Brain microvascular endothelial cell (primary cell): ENCODE results near the gene PTOV1.

Source experiments
- DNase-seq: peaks from one replicate; pipeline ENCODE4 v3.0.0-alpha.2; 2020
- H3K27ac ChIP-seq: fragments of 250-450 bp; sonication (Bioruptor Pico); 2 replicates; pipeline ENCODE4 v1.5.1; 2020; ENCODE audit warnings: mild to moderate bottlenecking, moderate library complexity
- H3K27me3 ChIP-seq: fragments of 250-450 bp; sonication (Bioruptor Pico); replicated peaks from 2 replicates; pipeline ENCODE4 v1.5.1; 2020; ENCODE audit warnings: mild to moderate bottlenecking
- H3K36me3 ChIP-seq: fragments of 250-450 bp; sonication (Bioruptor Pico); replicated peaks from 2 replicates; pipeline ENCODE4 v1.5.1; 2020; ENCODE audit warnings: mild to moderate bottlenecking
- H3K4me3 ChIP-seq: 2 replicates; pipeline ENCODE4 v1.5.1; 2011; ENCODE audit warnings: low read depth, mild to moderate bottlenecking, control low read depth, low read length, moderate library complexity
- in situ Hi-C: cut with HindIII; loops from 2 replicates; pipeline ENCODE4 v1.10.0; 2017; ENCODE audit warnings: low sequenced_read_pairs, low pct_ligation_motif_present
- TF ChIP-seq, protein P1 (sequence below): IDR thresholded peaks from 2 replicates; pipeline ENCODE4 v1.5.1; 2011; ENCODE audit warnings: low read depth, mild to moderate bottlenecking, moderate library complexity, low read length, control low read depth, inconsistent platforms; ENCODE audit errors: missing control alignments

The PTOV1 gene

DNA sequence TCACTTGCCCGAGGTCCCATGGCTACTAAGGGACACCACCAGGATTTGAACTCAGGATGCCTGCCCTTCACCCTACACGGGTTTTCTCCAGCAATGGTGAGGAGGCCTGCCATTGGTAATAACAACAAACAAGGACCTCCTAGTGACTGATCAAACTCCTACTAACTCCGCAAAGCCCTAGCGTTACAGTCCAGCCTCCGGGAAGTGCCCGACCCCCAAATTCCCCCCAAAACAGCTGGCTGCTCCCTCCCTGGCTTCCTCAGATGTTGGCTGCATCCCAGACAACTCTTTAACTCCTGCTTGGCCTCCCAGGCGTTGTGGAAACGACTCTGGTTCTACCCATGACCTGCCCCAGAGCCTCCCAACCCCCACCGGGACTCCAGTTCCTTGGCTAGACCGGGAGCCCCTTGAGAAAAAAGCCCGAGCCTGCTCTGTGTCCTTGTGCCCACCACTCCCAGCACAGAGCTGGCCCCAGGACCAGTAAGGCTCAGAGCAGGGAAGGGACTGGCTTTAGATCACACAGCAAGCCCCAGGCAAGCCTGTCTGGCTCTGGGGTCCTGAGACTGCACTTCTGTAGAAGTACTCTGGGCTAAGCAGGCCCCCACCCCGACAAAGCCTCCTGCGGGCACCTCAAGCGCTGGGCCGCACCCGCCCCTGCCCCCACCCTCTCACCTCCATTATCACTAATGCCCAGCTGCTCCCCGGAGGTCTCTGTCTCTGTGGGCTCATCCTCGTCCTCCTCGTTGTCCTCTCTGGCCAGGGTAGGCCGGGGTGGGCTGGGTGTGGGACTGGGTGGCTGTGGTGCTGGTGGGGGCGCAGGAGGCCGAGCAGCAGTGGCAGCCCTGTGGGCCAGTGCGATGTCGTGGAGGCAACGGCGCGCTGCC lies 21.5 kb downstream of the PTOV1 start:
- H3K27ac ChIP-seq, result no peak overlapping the region
- H3K27me3 ChIP-seq, result no peaks in the 10 kb centered on the region
- peaks cover 4% of the 10 kb centered on the region for H3K36me3 ChIP-seq
- H3K4me3 ChIP-seq, result no peak overlapping the region
- TF ChIP-seq, protein P1, sequence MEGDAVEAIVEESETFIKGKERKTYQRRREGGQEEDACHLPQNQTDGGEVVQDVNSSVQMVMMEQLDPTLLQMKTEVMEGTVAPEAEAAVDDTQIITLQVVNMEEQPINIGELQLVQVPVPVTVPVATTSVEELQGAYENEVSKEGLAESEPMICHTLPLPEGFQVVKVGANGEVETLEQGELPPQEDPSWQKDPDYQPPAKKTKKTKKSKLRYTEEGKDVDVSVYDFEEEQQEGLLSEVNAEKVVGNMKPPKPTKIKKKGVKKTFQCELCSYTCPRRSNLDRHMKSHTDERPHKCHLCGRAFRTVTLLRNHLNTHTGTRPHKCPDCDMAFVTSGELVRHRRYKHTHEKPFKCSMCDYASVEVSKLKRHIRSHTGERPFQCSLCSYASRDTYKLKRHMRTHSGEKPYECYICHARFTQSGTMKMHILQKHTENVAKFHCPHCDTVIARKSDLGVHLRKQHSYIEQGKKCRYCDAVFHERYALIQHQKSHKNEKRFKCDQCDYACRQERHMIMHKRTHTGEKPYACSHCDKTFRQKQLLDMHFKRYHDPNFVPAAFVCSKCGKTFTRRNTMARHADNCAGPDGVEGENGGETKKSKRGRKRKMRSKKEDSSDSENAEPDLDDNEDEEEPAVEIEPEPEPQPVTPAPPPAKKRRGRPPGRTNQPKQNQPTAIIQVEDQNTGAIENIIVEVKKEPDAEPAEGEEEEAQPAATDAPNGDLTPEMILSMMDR, result no peak
- in situ Hi-C loops, result no loop called here
- DNase-seq, result no peak

DNA sequence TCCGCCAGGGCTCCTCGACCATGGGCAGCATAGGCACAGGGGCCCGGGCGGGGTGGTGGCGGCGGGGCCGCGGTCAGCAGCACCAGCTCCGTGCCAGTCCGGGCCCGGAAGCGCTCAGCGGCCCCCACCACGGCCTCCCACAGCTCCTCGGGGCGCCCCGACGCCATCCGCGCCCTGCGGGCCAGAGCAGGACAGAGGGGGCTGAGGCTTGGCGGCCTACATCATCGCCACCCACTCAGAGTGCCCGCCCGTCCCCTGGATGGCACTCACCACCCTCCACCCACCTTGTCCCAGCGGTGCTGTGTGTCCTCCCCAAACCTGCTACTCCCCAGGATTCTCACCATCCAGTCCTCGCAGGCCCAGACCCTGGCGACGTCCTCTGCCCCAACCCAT lies 22.2 kb downstream of the PTOV1 start:
- Histone ChIP-seq H3K4me3 (no peak overlapping the region), H3K36me3 (peaks cover 4% of the 10 kb centered on the region), H3K27me3 (no peaks in the 10 kb centered on the region), H3K27ac (no peak overlapping the region)
- in situ Hi-C loops, result no loop called here
- DNase-seq, result no peak
- TF ChIP-seq, protein P1, result no peak

DNA sequence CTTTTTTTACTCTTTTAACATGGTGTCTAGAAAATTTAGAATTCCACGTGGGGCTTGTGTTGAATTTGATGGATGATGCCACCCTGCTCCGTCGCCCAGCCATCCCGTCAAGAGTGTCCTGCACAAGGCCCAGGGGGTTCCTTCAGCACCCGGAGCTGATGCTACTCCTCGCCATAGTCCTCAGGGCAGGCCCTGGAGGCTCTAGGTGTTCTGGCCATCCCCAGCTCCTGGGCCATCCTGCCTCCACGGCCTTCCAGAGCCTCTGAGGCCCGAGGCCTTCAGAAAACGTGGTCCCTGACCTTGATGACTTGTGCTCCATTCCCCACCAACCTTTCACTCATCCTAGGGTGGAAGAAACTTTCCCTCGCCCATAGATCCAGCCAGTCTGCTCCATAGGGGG lies 22.9 kb downstream of the PTOV1 start:
- H3K27me3 ChIP-seq, result no peaks in the 10 kb centered on the region
- H3K27ac ChIP-seq, result no peak overlapping the region
- H3K4me3 ChIP-seq, result no peak overlapping the region
- in situ Hi-C loops, result no loop called here
- TF ChIP-seq, protein P1, result no peak
- peaks cover 4% of the 10 kb centered on the region for H3K36me3 ChIP-seq
- no peak for DNase-seq

DNA sequence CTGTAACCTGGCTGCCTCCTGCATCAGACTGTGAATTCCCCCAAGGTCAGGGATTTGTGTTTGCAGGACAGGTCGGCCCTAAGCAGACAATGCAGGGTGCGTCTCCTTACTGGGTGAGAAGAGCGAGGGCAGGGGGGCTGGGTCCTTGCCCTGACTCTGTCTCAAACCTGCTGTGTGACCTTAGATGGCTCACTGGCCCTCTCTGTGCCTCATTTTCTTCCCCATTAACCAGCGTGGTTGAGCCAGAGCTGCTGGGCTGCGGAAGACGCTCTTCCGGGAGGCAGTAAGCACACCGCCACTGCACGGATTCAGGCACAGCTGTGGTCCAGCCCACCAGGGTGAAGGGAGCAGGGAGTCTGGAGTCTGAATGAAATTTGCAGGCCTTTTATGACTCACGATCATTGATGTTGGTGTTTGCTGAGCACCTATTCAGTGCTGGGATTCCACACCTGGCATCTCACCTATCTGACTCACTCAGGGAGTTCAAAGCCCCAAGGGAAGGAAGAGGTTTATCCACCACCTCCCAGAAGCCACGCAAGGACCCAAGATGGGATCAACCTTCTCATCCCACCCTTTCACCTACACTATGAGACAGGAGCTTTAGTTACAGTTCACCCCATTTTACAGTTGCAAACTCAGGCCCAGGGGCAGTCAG lies 23.7 kb downstream of the PTOV1 start:
- Histone ChIP-seq H3K27ac (no peak overlapping the region), H3K36me3 (peaks cover 6% of the 10 kb centered on the region), H3K4me3 (no peak overlapping the region), H3K27me3 (no peaks in the 10 kb centered on the region)
- in situ Hi-C loops, result no loop called here
- no peak for DNase-seq
- TF ChIP-seq, protein P1, result no peak

DNA sequence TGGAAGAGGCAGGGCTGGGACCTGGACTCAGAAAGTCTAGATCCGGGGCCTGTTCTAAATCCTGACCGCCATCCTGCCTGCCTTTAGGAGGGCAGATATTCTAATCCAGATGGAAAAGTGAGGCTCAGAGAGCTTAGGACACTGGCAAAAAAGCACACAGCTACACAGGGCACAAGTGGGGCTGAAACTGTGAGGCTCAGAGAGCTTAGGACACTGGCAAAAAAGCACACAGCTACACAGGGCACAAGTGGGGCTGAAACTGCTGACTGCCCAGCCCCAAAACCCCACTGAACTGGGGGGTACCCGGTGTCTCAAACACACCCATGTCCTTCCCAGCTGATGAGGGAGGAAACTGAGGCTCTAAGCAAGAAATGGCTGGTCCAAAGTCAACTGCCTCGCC lies 24.2 kb downstream of the PTOV1 start:
- peaks cover 8% of the 10 kb centered on the region for H3K36me3 ChIP-seq
- in situ Hi-C loops, result no loop called here
- H3K27me3 ChIP-seq, result no peaks in the 10 kb centered on the region
- H3K4me3 ChIP-seq, result peak overlapping the region; percentile 100
- TF ChIP-seq, protein P1, result no peak
- no peak for DNase-seq
- H3K27ac ChIP-seq, result no peak overlapping the region
